ENCODE results near the gene ST6GALNAC1.

DNA sequence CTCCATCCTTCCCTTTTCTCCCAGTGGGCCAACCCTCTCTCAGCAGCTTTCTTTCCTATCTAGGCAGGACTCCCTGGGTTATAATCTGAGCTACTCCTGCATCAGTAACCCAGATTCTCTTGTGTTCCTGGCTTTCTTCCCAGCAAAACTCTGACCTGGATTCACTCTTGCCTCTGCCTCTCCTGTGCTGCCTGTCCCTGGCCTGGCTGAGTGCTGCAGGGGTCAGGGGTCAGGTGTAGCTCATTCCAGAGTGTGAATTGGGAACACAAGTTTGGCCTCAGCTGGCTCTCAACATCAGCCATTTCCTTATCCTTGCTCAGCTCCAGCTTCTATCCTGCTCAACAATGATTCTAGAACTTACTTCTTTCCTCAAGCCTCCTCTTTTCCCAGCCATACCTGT, 55.4 kb downstream of the ST6GALNAC1 start:
- TF ChIP-seq, protein P1, sequence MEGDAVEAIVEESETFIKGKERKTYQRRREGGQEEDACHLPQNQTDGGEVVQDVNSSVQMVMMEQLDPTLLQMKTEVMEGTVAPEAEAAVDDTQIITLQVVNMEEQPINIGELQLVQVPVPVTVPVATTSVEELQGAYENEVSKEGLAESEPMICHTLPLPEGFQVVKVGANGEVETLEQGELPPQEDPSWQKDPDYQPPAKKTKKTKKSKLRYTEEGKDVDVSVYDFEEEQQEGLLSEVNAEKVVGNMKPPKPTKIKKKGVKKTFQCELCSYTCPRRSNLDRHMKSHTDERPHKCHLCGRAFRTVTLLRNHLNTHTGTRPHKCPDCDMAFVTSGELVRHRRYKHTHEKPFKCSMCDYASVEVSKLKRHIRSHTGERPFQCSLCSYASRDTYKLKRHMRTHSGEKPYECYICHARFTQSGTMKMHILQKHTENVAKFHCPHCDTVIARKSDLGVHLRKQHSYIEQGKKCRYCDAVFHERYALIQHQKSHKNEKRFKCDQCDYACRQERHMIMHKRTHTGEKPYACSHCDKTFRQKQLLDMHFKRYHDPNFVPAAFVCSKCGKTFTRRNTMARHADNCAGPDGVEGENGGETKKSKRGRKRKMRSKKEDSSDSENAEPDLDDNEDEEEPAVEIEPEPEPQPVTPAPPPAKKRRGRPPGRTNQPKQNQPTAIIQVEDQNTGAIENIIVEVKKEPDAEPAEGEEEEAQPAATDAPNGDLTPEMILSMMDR (IDR thresholded peaks at IDR 0.05), result no peak
- no peak for TF ChIP-seq POLR2A (IDR thresholded peaks at IDR 0.05)

Data from thyroid gland (tissue), 4 donors.